Left colon (tissue), 2 donors: ENCODE results near the gene AUTS2. TPM values are rescaled to one million over a fixed set of nuclear protein-coding genes. Genes with fewer than 3 reads are reported as not detected.
"Not testable (repeated sequence)": the region's sequence is repeated elsewhere in the genome, so short reads cannot be mapped to it uniquely, and the experiment has no call there.

Source experiments
- ATAC-seq: fragments of 200-7000 bp; cut with Tn5 transposase; one replicate; pipeline ENCODE4 v1.9.1; 2020; ENCODE audit warnings: mild to moderate bottlenecking, moderate library complexity
- DNase-seq, 2 donors: peaks; one replicate each; pipeline ENCODE4 v3.0.0-alpha.2; 2020
- intact Hi-C, 2 donors: fragments of 100-400 bp; cut with DNase I in 1 of 2; cut with micrococcal nuclease in 1 of 2; formaldehyde crosslinking; loops; one replicate each; pipeline versions ENCODE4 v1.11.2 to v1.14.0; 2022; cut with DNase I, micrococcal nuclease
- total RNA-seq, 2 donors: library from RNA; stranded (reverse); fragmentation: NEBNext Ultra II Directional; extraction: Animal tissue kit (Norgen Biotek cat#: 25700); gene quantifications; one replicate each; pipeline ENCODE4 v1.2.1, GENCODE V29; 2021
- donor health status: DM: no; HTN: no; CAD: no.
- donor health status: DM: yes; HTN: yes; CAD: no.

The AUTS2 gene
- total RNA-seq, 2 donors from 2014 or later, result 43.3 to 44.2 TPM

GRCh38 chr7:70711452-70711851 lies 1113.2 kb downstream of the AUTS2 start:
- intact Hi-C loops, result no loop called here
- no peak for ATAC-seq
- no peak for DNase-seq

- ATAC-seq, result peak; percentile 83
- peak in 1 of 2 donors; percentile 36 for DNase-seq
- intact Hi-C loops, result no loop called here
Observed at GRCh38 chr7:70712942-70713341, 1114.7 kb downstream of the AUTS2 start.

GRCh38 chr7:70714506-70715038 lies 1116.3 kb downstream of the AUTS2 start:
- intact Hi-C loops, result no loop called here
- ATAC-seq, result no peak
- no peak for DNase-seq

- DNase-seq (no peak), ATAC-seq (no peak)
- intact Hi-C loops, result no loop called here
Observed at GRCh38 chr7:70717553-70718329, 1119.5 kb downstream of the AUTS2 start.

GRCh38 chr7:70719125-70719524 lies 1120.8 kb downstream of the AUTS2 start:
- no peak for DNase-seq
- ATAC-seq, result no peak
- intact Hi-C loops, result no loop called here

- ATAC-seq (no peak), DNase-seq (no peak)
- intact Hi-C loops, result no loop called here
Observed at GRCh38 chr7:70720191-70720873, 1122.1 kb downstream of the AUTS2 start.

GRCh38 chr7:70721500-70721899 lies 1123.2 kb downstream of the AUTS2 start:
- intact Hi-C loops, result no loop called here
- DNase-seq (no peak), ATAC-seq (no peak)

- ATAC-seq, result no peak
- DNase-seq, result no peak
- intact Hi-C loops, result no loop called here
Observed at GRCh38 chr7:70723339-70723738, 1125.1 kb downstream of the AUTS2 start.

- ATAC-seq, result no peak
Observed at GRCh38 chr7:70725448-70725847, 1127.2 kb downstream of the AUTS2 start.

GRCh38 chr7:70726294-70726693 lies 1128.0 kb downstream of the AUTS2 start:
- intact Hi-C loops, result no loop called here

More at GRCh38 chr7:70725448-70725847, 1127.2 kb downstream of the AUTS2 start:
- no peak for DNase-seq
- intact Hi-C loops, result no loop called here

GRCh38 chr7:70726951-70727378 lies 1128.7 kb downstream of the AUTS2 start:
- DNase-seq (no peak), ATAC-seq (no peak)
- intact Hi-C loops, result no loop called here

More at GRCh38 chr7:70726294-70726693, 1128.0 kb downstream of the AUTS2 start:
- ATAC-seq (no peak), DNase-seq (no peak)

- no peak for ATAC-seq
- no peak for DNase-seq
- intact Hi-C loops, result no loop called here
Observed at GRCh38 chr7:70727861-70728260, 1129.6 kb downstream of the AUTS2 start.

- intact Hi-C loops, result no loop called here
- DNase-seq, result peak; percentile 41 to 61
- ATAC-seq, result peak; percentile 77
Observed at GRCh38 chr7:70728872-70729552, 1130.7 kb downstream of the AUTS2 start.

GRCh38 chr7:70729553-70730157 lies 1131.4 kb downstream of the AUTS2 start:
- DNase-seq, result peak; percentile 43 to 70
- intact Hi-C loops, result not testable (repeated sequence)
- ATAC-seq, result peak; percentile 79

GRCh38 chr7:70730451-70731110 lies 1132.3 kb downstream of the AUTS2 start:
- ATAC-seq (no peak), DNase-seq (no peak)
- intact Hi-C loops, result no loop called here

GRCh38 chr7:70733090-70733489 lies 1134.8 kb downstream of the AUTS2 start:
- DNase-seq (no peak), ATAC-seq (no peak)
- intact Hi-C loops, result no loop called here

GRCh38 chr7:70734411-70734810 lies 1136.1 kb downstream of the AUTS2 start:
- no peak for DNase-seq

GRCh38 chr7:70735313-70735712 lies 1137.0 kb downstream of the AUTS2 start:
- ATAC-seq (no peak), DNase-seq (no peak)
- intact Hi-C loops, result no loop called here

More at GRCh38 chr7:70734411-70734810, 1136.1 kb downstream of the AUTS2 start:
- ATAC-seq, result no peak
- intact Hi-C loops, result no loop called here
